GM21367 (cell line): ENCODE measurements around the gene RETREG1.
A peak's percentile ranks its signal among the peaks of the same experiment; 100 is the strongest.

ENCODE experiments used
- ATAC-seq: cut with Tn5 transposase; IDR thresholded peaks from one replicate; pipeline ENCODE4 v1.9.1; 2021; ENCODE audit not compliant: unreplicated experiment

Gene RETREG1

GRCh38 chr5:16585041-16585667 is 31.6 kb downstream of the RETREG1 start:
- ATAC-seq: peak; percentile 57

- ATAC-seq: no peak
Observed at GRCh38 chr5:16582081-16582480, 34.7 kb downstream of the RETREG1 start.

GRCh38 chr5:16580382-16580781 is 36.4 kb downstream of the RETREG1 start:
- ATAC-seq: no peak

- ATAC-seq: no peak
Observed at GRCh38 chr5:16579142-16579847, 37.5 kb downstream of the RETREG1 start.

GRCh38 chr5:16578474-16578883 is 38.3 kb downstream of the RETREG1 start:
- no peak for ATAC-seq

- ATAC-seq: no peak
Observed at GRCh38 chr5:16577677-16578076, 39.1 kb downstream of the RETREG1 start.

- no peak for ATAC-seq
Observed at GRCh38 chr5:16574789-16575721, 41.7 kb downstream of the RETREG1 start.

- ATAC-seq: no peak
Observed at GRCh38 chr5:16573401-16573800, 43.4 kb downstream of the RETREG1 start.

- ATAC-seq: no peak
Observed at GRCh38 chr5:16572289-16573015, 44.3 kb downstream of the RETREG1 start.

- no peak for ATAC-seq
Observed at GRCh38 chr5:16571016-16571415, 45.8 kb downstream of the RETREG1 start.

GRCh38 chr5:16570121-16570815 is 46.5 kb downstream of the RETREG1 start:
- no peak for ATAC-seq

GRCh38 chr5:16568875-16569580 is 47.8 kb downstream of the RETREG1 start:
- no peak for ATAC-seq

GRCh38 chr5:16567365-16567764 is 49.4 kb downstream of the RETREG1 start:
- ATAC-seq: no peak

- ATAC-seq: no peak
Observed at GRCh38 chr5:16565118-16565517, 51.7 kb downstream of the RETREG1 start.

- no peak for ATAC-seq
Observed at GRCh38 chr5:16564248-16564867, 52.4 kb downstream of the RETREG1 start.

GRCh38 chr5:16563686-16564085 is 53.1 kb downstream of the RETREG1 start:
- no peak for ATAC-seq

GRCh38 chr5:16561660-16562059 is 55.1 kb downstream of the RETREG1 start:
- ATAC-seq: no peak

GRCh38 chr5:16559702-16560101 is 57.1 kb downstream of the RETREG1 start:
- ATAC-seq: no peak

GRCh38 chr5:16558984-16559629 is 57.7 kb downstream of the RETREG1 start:
- ATAC-seq: no peak
